HEK293 (cell line): ENCODE data around the gene PGM1.

Experiments used
- CTCF ChIA-PET: fragments of 350-600 bp; formaldehyde crosslinking; extraction: SDS; loops from one replicate; lab custom pipeline; 2021; ENCODE audit warnings: antibody characterized with exemption; lab: Yijun Ruan, JAX
- POLR2A ChIA-PET: fragments of 300-600 bp; formaldehyde crosslinking; extraction: SDS; loops from one replicate; lab custom pipeline; 2020; ENCODE audit warnings: antibody characterized with exemption, inconsistent platforms; lab: Yijun Ruan, JAX
- H3K27ac ChIP-seq: fragments of 200-500 bp; sonication (Bioruptor generic); 2 replicates; pipeline ENCODE4 v1.5.1; 2014; ENCODE audit warnings: low read depth, low read length, control low read depth, inconsistent platforms; ENCODE audit errors: extremely low read depth
- H3K36me3 ChIP-seq, 2 experiments: fragments of 200-500 bp in 1 of 2; sonication (Bioruptor generic) in 1 of 2; 1 replicate in 1 of 2; 2 replicates in 1 of 2; pipeline ENCODE4 v1.5.1; 2014 to 2017; ENCODE audit warnings: inconsistent platforms in 2 of 2, low read length in 2 of 2; ENCODE audit not compliant: control insufficient read depth in 2 of 2, insufficient read depth in 1 of 2
- H3K4me1 ChIP-seq: fragments of 200-500 bp; sonication (Bioruptor generic); 2 replicates; pipeline ENCODE4 v1.5.1; 2014; ENCODE audit warnings: mild to moderate bottlenecking, low read length, inconsistent platforms; ENCODE audit not compliant: control insufficient read depth, insufficient read depth
- H3K4me3 ChIP-seq: 2 replicates; pipeline ENCODE4 v1.5.1; 2011; ENCODE audit warnings: low read depth, mild to moderate bottlenecking, control low read depth, low read length, moderate library complexity
- H3K9me3 ChIP-seq: fragments of 200-500 bp; sonication (Bioruptor generic); 2 replicates; pipeline ENCODE4 v1.5.1; 2014; ENCODE audit warnings: low read depth, low read length, inconsistent platforms; ENCODE audit not compliant: control insufficient read depth, insufficient read depth
- BCL11A ChIP-seq: fragments of 450-650 bp; formaldehyde crosslinking; IDR thresholded peaks from 2 replicates; pipeline ENCODE4 v1.5.1; 2016; ENCODE audit warnings: low read depth, missing biosample characterization, missing genetic modification characterization
- SP7 ChIP-seq: fragments of 450-650 bp; formaldehyde crosslinking; IDR thresholded peaks from 2 replicates; pipeline ENCODE4 v1.5.1; 2016; ENCODE audit warnings: missing biosample characterization, missing genetic modification characterization
- YY2 ChIP-seq: fragments of 450-650 bp; formaldehyde crosslinking; IDR thresholded peaks from 2 replicates; pipeline ENCODE4 v1.5.1; 2016; ENCODE audit warnings: missing biosample characterization, missing genetic modification characterization
- ZBTB17 ChIP-seq: fragments of 450-650 bp; formaldehyde crosslinking; IDR thresholded peaks from 2 replicates; pipeline ENCODE4 v1.5.1; 2016; ENCODE audit warnings: missing biosample characterization, missing genetic modification characterization
- ZNF132 ChIP-seq: fragments of 450-650 bp; formaldehyde crosslinking; IDR thresholded peaks from 2 replicates; pipeline ENCODE4 v1.5.1; 2017; ENCODE audit warnings: missing biosample characterization, missing genetic modification characterization, borderline replicate concordance
- ZNF174 ChIP-seq: fragments of 450-650 bp; formaldehyde crosslinking; IDR thresholded peaks from 2 replicates; pipeline ENCODE4 v1.5.0; 2017; ENCODE audit warnings: missing biosample characterization, mild to moderate bottlenecking, missing genetic modification characterization
- ZNF19 ChIP-seq: fragments of 450-650 bp; formaldehyde crosslinking; IDR thresholded peaks from 2 replicates; pipeline ENCODE4; 2016; ENCODE audit warnings: missing biosample characterization, missing genetic modification characterization, low read depth
- ZNF202 ChIP-seq: fragments of 450-650 bp; formaldehyde crosslinking; IDR thresholded peaks from 2 replicates; pipeline ENCODE4 v1.5.1; 2016; ENCODE audit warnings: missing biosample characterization, missing genetic modification characterization, borderline replicate concordance
- ZNF350 ChIP-seq: fragments of 450-650 bp; formaldehyde crosslinking; IDR thresholded peaks from 2 replicates; pipeline ENCODE4 v1.5.0; 2017; ENCODE audit warnings: missing biosample characterization, mild to moderate bottlenecking, missing genetic modification characterization
- ZNF521 ChIP-seq: fragments of 450-650 bp; formaldehyde crosslinking; IDR thresholded peaks from 2 replicates; pipeline ENCODE4 v1.5.1; 2017; ENCODE audit warnings: missing biosample characterization, mild to moderate bottlenecking, missing genetic modification characterization
- ZNF555 ChIP-seq: fragments of 450-650 bp; formaldehyde crosslinking; conservative IDR thresholded peaks from 2 replicates; pipeline ENCODE4 v1.5.1; 2017; ENCODE audit warnings: missing biosample characterization, mild to moderate bottlenecking, missing genetic modification characterization, inconsistent platforms
- ZNF596 ChIP-seq: fragments of 450-650 bp; IDR thresholded peaks from 2 replicates; pipeline ENCODE4 v1.5.0; 2018; ENCODE audit warnings: missing biosample characterization, mild to moderate bottlenecking, missing genetic modification characterization, moderate library complexity
- ZNF654 ChIP-seq: fragments of 450-650 bp; formaldehyde crosslinking; IDR thresholded peaks from 2 replicates; pipeline ENCODE4 v1.5.1; 2016; ENCODE audit warnings: low read depth, missing biosample characterization, missing genetic modification characterization
- ZNF658 ChIP-seq: fragments of 450-650 bp; formaldehyde crosslinking; IDR thresholded peaks from 2 replicates; pipeline ENCODE4; 2016; ENCODE audit warnings: missing biosample characterization, missing genetic modification characterization
- ZSCAN23 ChIP-seq: fragments of 450-650 bp; formaldehyde crosslinking; IDR thresholded peaks from 2 replicates; pipeline ENCODE4 v1.5.1; 2016; ENCODE audit warnings: missing biosample characterization, missing genetic modification characterization
- TF ChIP-seq, protein P1 (sequence below): fragments of 450-650 bp; formaldehyde crosslinking; IDR thresholded peaks from 2 replicates; pipeline ENCODE4 v1.5.1; 2016; ENCODE audit warnings: missing biosample characterization, missing genetic modification characterization, borderline replicate concordance
- TF ChIP-seq, protein P2 (sequence below): fragments of 450-650 bp; formaldehyde crosslinking; IDR thresholded peaks from 2 replicates; pipeline ENCODE4 v1.5.1; 2017; ENCODE audit warnings: missing biosample characterization, missing genetic modification characterization
- TF ChIP-seq, protein P3 (sequence below): fragments of 450-650 bp; formaldehyde crosslinking; IDR thresholded peaks from 2 replicates; pipeline ENCODE4 v1.5.1; 2016; ENCODE audit warnings: missing biosample characterization, missing genetic modification characterization
- TF ChIP-seq, protein P4 (sequence below): fragments of 450-650 bp; formaldehyde crosslinking; IDR thresholded peaks from 2 replicates; pipeline ENCODE4 v1.5.1; 2016; ENCODE audit warnings: missing biosample characterization, missing genetic modification characterization

PGM1 gene

DNA sequence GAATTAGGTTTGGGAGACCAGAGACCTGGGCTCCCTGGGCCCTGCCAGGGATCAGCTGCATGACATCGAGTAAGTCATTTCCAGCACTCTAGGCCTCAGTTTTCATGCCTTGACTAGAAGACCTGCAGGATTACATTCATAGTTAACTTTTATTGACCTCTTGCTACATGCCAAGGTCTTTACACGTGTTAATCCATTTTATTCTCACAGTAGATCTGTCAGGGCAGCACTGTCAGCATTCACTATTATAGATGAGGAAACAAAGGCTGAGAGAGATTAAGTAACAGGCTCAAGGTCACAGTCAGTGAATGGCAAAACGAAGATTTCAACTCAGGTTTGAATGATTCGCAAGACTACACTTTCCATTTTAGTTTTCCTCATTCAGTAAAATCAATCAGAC is 37.0 kb downstream of the PGM1 start:
- H3K4me3 ChIP-seq: no peak overlapping the region
- CTCF ChIA-PET: no interaction called here

DNA sequence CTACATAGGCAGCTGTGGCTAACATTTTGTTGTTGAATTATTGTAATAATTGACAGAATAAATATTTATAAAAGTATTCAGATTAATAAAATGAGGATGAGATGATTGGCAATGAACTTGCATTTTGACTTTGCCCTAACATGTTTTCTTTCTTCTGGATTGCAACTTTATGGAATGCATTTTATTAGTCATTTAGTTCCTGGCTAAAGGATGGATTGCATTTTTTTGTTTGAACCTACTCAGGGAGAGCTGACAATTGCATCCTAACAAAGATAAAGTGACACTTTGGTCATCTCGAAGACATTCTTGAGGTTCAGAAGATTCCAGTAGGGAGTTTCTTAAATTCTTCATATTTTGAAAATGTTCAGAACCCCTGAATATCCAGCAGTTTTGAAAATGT is 37.5 kb downstream of the PGM1 start:
- Histone ChIP-seq H3K27ac (no peak overlapping the region), H3K4me3 (no peak overlapping the region), H3K36me3 (peaks cover 0 to 48% of the 10 kb centered on the region in 2 experiments; a peak in 1 of 3 replicates), H3K4me1 (no peaks in the 10 kb centered on the region), H3K9me3 (no peaks in the 10 kb centered on the region)
- POLR2A ChIA-PET: no interaction called here
- CTCF ChIA-PET: interaction anchor here (0.9 kb wide), 1 partner anchor 616 kb away, joined by 3 read pairs; no protein-coding TSS in a partner anchor
- TF ChIP-seq, protein P1, sequence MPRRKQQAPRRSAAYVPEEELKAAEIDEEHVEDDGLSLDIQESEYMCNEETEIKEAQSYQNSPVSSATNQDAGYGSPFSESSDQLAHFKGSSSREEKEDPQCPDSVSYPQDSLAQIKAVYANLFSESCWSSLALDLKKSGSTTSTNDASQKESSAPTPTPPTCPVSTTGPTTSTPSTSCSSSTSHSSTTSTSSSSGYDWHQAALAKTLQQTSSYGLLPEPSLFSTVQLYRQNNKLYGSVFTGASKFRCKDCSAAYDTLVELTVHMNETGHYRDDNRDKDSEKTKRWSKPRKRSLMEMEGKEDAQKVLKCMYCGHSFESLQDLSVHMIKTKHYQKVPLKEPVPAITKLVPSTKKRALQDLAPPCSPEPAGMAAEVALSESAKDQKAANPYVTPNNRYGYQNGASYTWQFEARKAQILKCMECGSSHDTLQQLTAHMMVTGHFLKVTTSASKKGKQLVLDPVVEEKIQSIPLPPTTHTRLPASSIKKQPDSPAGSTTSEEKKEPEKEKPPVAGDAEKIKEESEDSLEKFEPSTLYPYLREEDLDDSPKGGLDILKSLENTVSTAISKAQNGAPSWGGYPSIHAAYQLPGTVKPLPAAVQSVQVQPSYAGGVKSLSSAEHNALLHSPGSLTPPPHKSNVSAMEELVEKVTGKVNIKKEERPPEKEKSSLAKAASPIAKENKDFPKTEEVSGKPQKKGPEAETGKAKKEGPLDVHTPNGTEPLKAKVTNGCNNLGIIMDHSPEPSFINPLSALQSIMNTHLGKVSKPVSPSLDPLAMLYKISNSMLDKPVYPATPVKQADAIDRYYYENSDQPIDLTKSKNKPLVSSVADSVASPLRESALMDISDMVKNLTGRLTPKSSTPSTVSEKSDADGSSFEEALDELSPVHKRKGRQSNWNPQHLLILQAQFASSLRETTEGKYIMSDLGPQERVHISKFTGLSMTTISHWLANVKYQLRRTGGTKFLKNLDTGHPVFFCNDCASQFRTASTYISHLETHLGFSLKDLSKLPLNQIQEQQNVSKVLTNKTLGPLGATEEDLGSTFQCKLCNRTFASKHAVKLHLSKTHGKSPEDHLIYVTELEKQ (tag by site-specific recombination): no peak
- TF ChIP-seq, protein P2, sequence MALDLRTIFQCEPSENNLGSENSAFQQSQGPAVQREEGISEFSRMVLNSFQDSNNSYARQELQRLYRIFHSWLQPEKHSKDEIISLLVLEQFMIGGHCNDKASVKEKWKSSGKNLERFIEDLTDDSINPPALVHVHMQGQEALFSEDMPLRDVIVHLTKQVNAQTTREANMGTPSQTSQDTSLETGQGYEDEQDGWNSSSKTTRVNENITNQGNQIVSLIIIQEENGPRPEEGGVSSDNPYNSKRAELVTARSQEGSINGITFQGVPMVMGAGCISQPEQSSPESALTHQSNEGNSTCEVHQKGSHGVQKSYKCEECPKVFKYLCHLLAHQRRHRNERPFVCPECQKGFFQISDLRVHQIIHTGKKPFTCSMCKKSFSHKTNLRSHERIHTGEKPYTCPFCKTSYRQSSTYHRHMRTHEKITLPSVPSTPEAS (tag by site-specific recombination): no peak
- no peak for TF ChIP-seq ZNF555 (tag by site-specific recombination)
- no peak for TF ChIP-seq BCL11A (tag by site-specific recombination)
- no peak for TF ChIP-seq ZSCAN23 (tag by site-specific recombination)
- TF ChIP-seq ZNF202: no peak
- TF ChIP-seq, protein P3, sequence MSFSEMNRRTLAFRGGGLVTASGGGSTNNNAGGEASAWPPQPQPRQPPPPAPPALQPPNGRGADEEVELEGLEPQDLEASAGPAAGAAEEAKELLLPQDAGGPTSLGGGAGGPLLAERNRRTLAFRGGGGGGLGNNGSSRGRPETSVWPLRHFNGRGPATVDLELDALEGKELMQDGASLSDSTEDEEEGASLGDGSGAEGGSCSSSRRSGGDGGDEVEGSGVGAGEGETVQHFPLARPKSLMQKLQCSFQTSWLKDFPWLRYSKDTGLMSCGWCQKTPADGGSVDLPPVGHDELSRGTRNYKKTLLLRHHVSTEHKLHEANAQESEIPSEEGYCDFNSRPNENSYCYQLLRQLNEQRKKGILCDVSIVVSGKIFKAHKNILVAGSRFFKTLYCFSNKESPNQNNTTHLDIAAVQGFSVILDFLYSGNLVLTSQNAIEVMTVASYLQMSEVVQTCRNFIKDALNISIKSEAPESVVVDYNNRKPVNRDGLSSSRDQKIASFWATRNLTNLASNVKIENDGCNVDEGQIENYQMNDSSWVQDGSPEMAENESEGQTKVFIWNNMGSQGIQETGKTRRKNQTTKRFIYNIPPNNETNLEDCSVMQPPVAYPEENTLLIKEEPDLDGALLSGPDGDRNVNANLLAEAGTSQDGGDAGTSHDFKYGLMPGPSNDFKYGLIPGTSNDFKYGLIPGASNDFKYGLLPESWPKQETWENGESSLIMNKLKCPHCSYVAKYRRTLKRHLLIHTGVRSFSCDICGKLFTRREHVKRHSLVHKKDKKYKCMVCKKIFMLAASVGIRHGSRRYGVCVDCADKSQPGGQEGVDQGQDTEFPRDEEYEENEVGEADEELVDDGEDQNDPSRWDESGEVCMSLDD: no peak

More for the DNA sequence above, 37.0 kb downstream of the PGM1 start:
- H3K27ac ChIP-seq: no peak overlapping the region
- no peaks in the 10 kb centered on the region for H3K4me1 ChIP-seq
- peaks cover 0 to 44% of the 10 kb centered on the region in 2 experiments; a peak in 1 of 3 replicates for H3K36me3 ChIP-seq
- POLR2A ChIA-PET: no interaction called here
- no peaks in the 10 kb centered on the region for H3K9me3 ChIP-seq
- no peak for TF ChIP-seq ZNF19
- TF ChIP-seq ZNF350 (tag by site-specific recombination): no peak
- no peak for TF ChIP-seq ZNF596 (tag by site-specific recombination)
- TF ChIP-seq ZBTB17 (tag by site-specific recombination): no peak
- TF ChIP-seq, protein P4, sequence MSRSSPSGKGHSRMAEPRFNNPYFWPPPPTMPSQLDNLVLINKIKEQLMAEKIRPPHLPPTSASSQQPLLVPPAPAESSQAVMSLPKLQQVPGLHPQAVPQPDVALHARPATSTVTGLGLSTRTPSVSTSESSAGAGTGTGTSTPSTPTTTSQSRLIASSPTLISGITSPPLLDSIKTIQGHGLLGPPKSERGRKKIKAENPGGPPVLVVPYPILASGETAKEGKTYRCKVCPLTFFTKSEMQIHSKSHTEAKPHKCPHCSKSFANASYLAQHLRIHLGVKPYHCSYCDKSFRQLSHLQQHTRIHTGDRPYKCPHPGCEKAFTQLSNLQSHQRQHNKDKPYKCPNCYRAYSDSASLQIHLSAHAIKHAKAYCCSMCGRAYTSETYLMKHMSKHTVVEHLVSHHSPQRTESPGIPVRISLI (tag by site-specific recombination): no peak
- no peak for TF ChIP-seq SP7 (tag by site-specific recombination)
- no peak for TF ChIP-seq ZNF654 (tag by site-specific recombination)
- no peak for TF ChIP-seq YY2 (tag by site-specific recombination)
- no peak for TF ChIP-seq ZNF132 (tag by site-specific recombination)
- TF ChIP-seq ZNF658 (tag by site-specific recombination): no peak
- TF ChIP-seq, protein P3: no peak
- TF ChIP-seq ZNF521 (tag by site-specific recombination): no peak
- no peak for TF ChIP-seq ZNF174
